Muscle layer of duodenum (tissue), 2 donors: ENCODE measurements around the gene THAP9.
"Not testable (repeated sequence)": the region's sequence is repeated elsewhere in the genome, so short reads cannot be mapped to it uniquely, and the experiment has no call there.

Experiments used
- H3K27ac ChIP-seq: one replicate; pipeline ENCODE4 v1.7.0; 2013; ENCODE audit warnings: mild to moderate bottlenecking, low read length
- H3K27me3 ChIP-seq: one replicate; pipeline ENCODE4 v1.7.0; 2013; ENCODE audit warnings: low read depth, mild to moderate bottlenecking, control low read depth, low read length
- H3K36me3 ChIP-seq, 2 donors: one replicate each; pipeline ENCODE4 v1.7.0; 2013; ENCODE audit warnings: low read length in 2 of 2, control low read depth in 1 of 2, mild to moderate bottlenecking in 1 of 2; ENCODE audit not compliant: insufficient read depth in 2 of 2, control insufficient read depth in 1 of 2
- H3K4me1 ChIP-seq, 2 donors: one replicate each; pipeline ENCODE4 v1.7.0; 2013; ENCODE audit warnings: low read length in 2 of 2, mild to moderate bottlenecking in 2 of 2, control low read depth in 1 of 2, moderate library complexity in 1 of 2; ENCODE audit not compliant: insufficient read depth in 2 of 2, control insufficient read depth in 1 of 2
- H3K4me3 ChIP-seq, 2 donors: one replicate each; pipeline ENCODE4 v1.7.0; 2013; ENCODE audit warnings: low read length in 2 of 2, low read depth in 1 of 2, mild to moderate bottlenecking in 1 of 2
- H3K9me3 ChIP-seq, 2 donors: one replicate each; pipeline ENCODE4 v1.7.0; 2013; ENCODE audit warnings: low read length in 2 of 2, control low read depth in 1 of 2, mild to moderate bottlenecking in 1 of 2; ENCODE audit not compliant: control insufficient read depth in 1 of 2
- donor health status: healthy.

THAP9 gene

GRCh38 chr4:82900411-82901182, at the start of gene THAP9:
Gene THAP9, plus strand, starts transcription at chr4:82900735. Its CDS starts 68 bp downstream, at chr4:82900803.
- H3K36me3 ChIP-seq, result peaks cover 0 to 16% of the 10 kb centered on the region in 2 donors
- H3K27me3 ChIP-seq, result no peaks in the 10 kb centered on the region
- peak within 1 kb of the TSS; percentile 84 to 96 for H3K4me3 ChIP-seq
- H3K27ac ChIP-seq, result peak within 1 kb of the TSS; percentile 99
- peaks cover 13 to 35% of the 10 kb centered on the region in 2 donors for H3K4me1 ChIP-seq
- no peaks in the 10 kb centered on the region for H3K9me3 ChIP-seq

DNA sequence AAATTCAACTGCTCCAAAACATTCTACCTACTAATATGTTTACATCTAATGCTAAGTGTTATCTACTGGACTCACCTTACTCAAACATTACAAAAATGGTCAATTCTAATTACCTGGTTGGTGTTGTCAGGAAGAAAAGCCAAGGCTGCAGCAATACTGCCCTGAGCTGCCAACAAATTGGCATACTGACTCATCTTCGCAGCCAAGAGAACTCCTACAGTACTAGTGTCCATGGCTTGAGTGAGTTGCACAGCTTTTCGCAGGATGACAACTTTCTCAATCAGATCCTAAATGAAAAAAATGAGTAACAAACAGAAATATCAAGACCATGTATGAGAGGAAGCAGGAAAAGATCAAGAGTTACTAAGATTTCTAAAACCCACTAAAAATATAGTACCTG, 49.2 kb upstream of the THAP9 start:
- no peaks in the 10 kb centered on the region for H3K9me3 ChIP-seq
- H3K27ac ChIP-seq, result no peak overlapping the region
- H3K36me3 ChIP-seq, result peaks cover 72 to 78% of the 10 kb centered on the region in 2 donors
- H3K4me1 ChIP-seq, result no peaks in the 10 kb centered on the region
- no peaks in the 10 kb centered on the region for H3K27me3 ChIP-seq
- H3K4me3 ChIP-seq, result no peak overlapping the region

GRCh38 chr4:82851885-82852750, 48.4 kb upstream of the THAP9 start:
- H3K4me3 ChIP-seq, result no peak overlapping the region
- H3K4me1 ChIP-seq, result no peaks in the 10 kb centered on the region
- no peaks in the 10 kb centered on the region for H3K27me3 ChIP-seq
- peaks cover 73 to 82% of the 10 kb centered on the region in 2 donors for H3K36me3 ChIP-seq
- no peaks in the 10 kb centered on the region for H3K9me3 ChIP-seq
- H3K27ac ChIP-seq, result no peak overlapping the region

GRCh38 chr4:82852751-82853285, 47.7 kb upstream of the THAP9 start:
- Histone ChIP-seq H3K9me3 (no peaks in the 10 kb centered on the region), H3K27me3 (no peaks in the 10 kb centered on the region), H3K4me1 (no peaks in the 10 kb centered on the region), H3K27ac (no peak overlapping the region), H3K36me3 (peaks cover 71 to 82% of the 10 kb centered on the region in 2 donors), H3K4me3 (no peak overlapping the region)

DNA sequence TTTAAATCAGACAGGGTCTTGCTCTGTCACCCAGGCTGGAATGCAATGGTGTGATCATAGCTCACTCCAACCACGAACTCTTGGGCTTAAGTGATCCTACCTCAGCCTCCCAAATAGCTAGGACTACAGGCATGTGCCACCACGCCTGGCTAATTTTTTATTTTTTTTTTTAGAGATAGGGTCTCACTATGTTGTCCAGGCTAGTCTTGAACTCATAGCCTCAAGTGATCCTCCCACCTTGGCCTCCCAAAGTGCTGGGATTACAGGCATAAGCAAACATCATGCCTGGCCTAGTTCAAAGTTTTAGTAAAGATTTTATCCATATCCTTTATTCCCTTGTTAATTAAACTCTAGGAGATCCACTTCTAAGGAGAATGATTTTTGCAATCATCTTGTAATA, 40.0 kb upstream of the THAP9 start:
- H3K4me1 ChIP-seq, H3K27me3 ChIP-seq, H3K27ac ChIP-seq, H3K9me3 ChIP-seq, H3K4me3 ChIP-seq: not testable (repeated sequence)
- H3K36me3 ChIP-seq, result peaks cover 31 to 46% of the 10 kb centered on the region in 2 donors

DNA sequence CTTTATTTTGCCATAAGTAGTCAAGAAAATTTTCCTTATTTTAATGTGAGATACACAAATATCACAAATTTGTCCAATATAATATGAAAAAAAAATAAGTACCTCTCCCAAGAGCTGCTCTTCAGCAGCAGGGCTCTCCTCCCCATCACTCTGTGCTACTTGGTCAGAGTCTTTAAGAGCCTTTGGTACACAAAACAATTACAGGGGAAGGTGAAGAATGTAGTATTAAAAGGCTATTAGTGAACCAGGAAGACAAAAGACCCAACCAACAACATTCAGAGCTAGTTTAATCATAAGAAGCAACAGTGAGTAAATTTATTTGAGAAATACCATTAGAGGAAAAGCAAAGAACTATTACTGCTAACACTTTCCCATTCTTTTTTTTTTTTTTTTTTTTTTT, 39.0 kb upstream of the THAP9 start:
- H3K27ac ChIP-seq, result no peak overlapping the region
- no peaks in the 10 kb centered on the region for H3K4me1 ChIP-seq
- no peaks in the 10 kb centered on the region for H3K9me3 ChIP-seq
- no peaks in the 10 kb centered on the region for H3K27me3 ChIP-seq
- H3K36me3 ChIP-seq, result peaks cover 33 to 39% of the 10 kb centered on the region in 2 donors
- no peak overlapping the region for H3K4me3 ChIP-seq

- Histone ChIP-seq H3K27me3 (no peaks in the 10 kb centered on the region), H3K4me1 (no peaks in the 10 kb centered on the region), H3K9me3 (no peaks in the 10 kb centered on the region), H3K4me3 (no peak overlapping the region), H3K36me3 (peaks cover 32 to 36% of the 10 kb centered on the region in 2 donors), H3K27ac (no peak overlapping the region)
These were observed 36.1 kb upstream of the THAP9 start for GRCh38 chr4:82864336-82864979.

DNA sequence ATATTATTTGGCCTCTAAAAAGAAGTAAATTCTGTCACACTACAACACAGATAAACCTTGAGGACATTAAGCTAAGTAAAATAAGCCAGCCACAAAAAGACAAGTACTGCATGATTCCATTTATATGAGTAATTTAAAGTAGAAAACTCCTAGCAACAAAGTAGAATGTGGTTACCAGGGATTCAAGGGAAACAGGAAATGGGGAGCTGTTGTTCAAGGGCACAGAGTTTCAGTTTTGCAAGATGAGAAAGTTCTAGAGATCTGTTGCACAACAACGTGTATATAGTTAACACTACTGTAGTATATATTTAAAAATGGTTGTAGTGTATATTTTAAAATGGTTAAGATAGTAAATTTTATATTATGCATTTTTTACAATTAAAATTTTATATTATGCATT, 34.9 kb upstream of the THAP9 start:
- no peak overlapping the region for H3K4me3 ChIP-seq
- H3K27ac ChIP-seq, result no peak overlapping the region
- peaks cover 41 to 47% of the 10 kb centered on the region in 2 donors for H3K36me3 ChIP-seq
- no peaks in the 10 kb centered on the region for H3K27me3 ChIP-seq
- no peaks in the 10 kb centered on the region for H3K9me3 ChIP-seq
- no peaks in the 10 kb centered on the region for H3K4me1 ChIP-seq

DNA sequence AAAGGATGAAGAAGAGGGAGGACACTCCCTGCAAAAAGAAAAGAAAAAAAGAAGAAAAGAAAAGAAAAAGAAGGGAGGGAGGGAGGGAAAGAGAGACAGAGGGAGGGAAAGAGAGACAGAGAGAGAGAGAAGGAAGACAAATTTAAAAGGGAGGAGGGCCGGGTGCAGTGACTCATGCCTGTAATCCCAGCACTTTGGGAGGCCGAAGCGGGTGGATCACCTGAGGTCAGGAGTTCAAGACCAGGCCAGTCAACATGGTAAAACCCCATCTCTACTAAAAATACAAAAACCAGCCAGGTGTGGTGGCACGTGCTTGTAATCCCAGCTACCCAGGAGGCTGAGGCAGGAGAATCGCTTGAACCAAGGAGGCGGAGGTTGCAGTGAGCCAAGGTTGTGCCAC, 34.5 kb upstream of the THAP9 start:
- not testable (repeated sequence) for H3K27ac ChIP-seq, H3K4me1 ChIP-seq, H3K27me3 ChIP-seq, H3K9me3 ChIP-seq, H3K4me3 ChIP-seq
- H3K36me3 ChIP-seq, result peaks cover 45 to 51% of the 10 kb centered on the region in 2 donors

- H3K27me3 ChIP-seq, result no peaks in the 10 kb centered on the region
- no peak overlapping the region for H3K27ac ChIP-seq
- no peak overlapping the region for H3K4me3 ChIP-seq
- H3K36me3 ChIP-seq, result peaks cover 41 to 59% of the 10 kb centered on the region in 2 donors
- H3K9me3 ChIP-seq, result no peaks in the 10 kb centered on the region
- H3K4me1 ChIP-seq, result no peaks in the 10 kb centered on the region
These were observed 33.7 kb upstream of the THAP9 start for GRCh38 chr4:82866706-82867385.
